Inferior parietal cortex (tissue), 1 donor: ENCODE data around the gene ADGRL3.

ENCODE experiments used
- DNase-seq: peaks from one replicate; pipeline ENCODE4 v3.0.0-alpha.2; 2016; ENCODE audit errors: extremely low spot score

The ADGRL3 gene

DNA sequence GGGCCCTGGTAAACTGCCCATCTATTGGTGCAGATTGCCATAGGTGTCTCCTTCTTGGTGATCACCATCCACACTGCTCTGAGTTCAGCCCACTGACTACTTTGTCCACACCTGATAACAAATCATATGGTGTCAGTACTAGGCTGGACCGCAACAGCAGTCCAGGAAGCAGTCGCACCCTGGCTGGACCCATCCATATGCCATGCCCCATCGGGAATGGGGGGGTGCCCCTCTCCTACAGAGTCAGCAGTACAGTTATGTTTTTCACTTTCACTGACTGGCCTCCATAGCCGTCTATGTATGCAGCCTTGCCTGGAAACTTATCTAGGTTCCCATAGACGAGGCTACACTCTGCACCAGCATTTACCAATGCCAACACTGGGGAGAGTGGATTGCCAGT is 226.1 kb downstream of the ADGRL3 start:
- DNase-seq: no peak

- DNase-seq: no peak
Measured at GRCh38 chr4:61427099-61427817, 227.1 kb downstream of the ADGRL3 start.

- DNase-seq: no peak
Measured at GRCh38 chr4:61427818-61428495, 227.8 kb downstream of the ADGRL3 start.

DNA sequence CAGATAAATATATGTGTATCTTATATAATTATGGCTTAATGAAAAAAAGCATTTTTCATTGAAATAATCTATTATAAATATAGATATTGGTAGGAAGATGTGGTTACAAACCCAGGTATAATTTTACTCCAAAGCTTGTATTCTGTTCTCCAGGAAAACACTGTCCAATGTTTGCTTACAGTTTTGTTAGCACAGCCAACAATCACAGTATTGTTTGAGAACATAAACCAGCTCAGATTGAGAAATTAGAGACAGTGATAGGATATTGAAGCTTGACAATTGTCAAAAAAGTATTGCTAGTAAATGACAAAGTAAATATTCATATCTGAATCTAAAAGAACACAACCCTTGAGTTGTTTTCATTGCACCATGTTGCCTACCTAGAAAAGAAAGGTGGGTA is 228.8 kb downstream of the ADGRL3 start:
- no peak for DNase-seq

DNA sequence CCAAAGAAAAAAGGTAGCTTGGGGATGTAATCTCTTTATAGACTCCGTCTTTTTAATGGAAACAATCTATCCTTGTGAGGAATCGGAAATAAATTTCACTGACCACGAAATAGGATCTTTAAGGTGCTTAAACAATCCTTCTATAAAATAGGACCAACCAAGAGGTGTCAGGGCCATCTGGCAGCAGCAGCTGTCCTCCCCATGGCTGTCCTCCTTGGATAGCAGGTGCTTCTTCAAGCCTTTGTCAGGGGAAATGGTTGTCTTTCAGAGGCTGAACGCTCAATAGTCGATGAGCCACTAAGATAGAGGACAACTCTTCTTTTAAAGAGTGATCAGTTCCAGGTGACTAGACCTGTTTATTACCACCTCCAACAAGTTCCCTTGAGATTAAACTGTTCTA is 231.0 kb downstream of the ADGRL3 start:
- no peak for DNase-seq

GRCh38 chr4:61437923-61438322 is 237.8 kb downstream of the ADGRL3 start:
- DNase-seq: no peak

GRCh38 chr4:61440321-61440720 is 240.2 kb downstream of the ADGRL3 start:
- no peak for DNase-seq

GRCh38 chr4:61442936-61443335 is 242.8 kb downstream of the ADGRL3 start:
- DNase-seq: no peak

DNA sequence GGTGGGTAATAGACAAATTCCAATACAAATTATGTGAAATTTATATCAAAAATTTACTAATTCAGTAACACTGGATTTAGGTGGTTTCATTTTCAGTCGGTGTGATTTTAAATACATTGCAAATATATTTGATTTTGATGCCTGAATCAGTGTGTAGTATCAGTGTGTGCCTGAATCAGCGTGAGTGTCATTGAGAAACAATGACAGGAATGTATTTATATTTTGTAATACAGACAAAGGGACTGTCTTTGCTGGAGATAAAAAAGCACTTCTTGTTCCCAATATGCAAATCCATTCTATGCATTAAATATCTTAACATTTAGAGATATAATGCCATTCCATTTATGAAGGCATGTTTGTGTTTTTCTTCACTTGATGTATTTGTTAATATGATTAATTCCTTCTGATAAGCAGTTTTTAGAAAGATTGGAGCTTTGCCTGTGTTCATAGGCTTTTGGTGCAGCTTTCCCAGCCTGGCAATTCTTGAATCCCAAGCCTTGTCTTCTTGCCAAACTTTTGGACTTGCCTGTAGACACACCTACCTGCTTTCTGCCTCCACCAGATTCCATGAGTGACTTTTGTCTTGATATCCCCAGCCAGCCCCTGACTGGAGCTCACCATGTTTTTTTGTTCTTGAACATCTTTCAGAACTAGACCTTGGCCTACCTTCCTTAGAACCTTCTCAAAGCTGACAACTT is 243.8 kb downstream of the ADGRL3 start:
- no peak for DNase-seq

- DNase-seq: no peak
Measured at GRCh38 chr4:61445374-61446063, 245.4 kb downstream of the ADGRL3 start.

DNA sequence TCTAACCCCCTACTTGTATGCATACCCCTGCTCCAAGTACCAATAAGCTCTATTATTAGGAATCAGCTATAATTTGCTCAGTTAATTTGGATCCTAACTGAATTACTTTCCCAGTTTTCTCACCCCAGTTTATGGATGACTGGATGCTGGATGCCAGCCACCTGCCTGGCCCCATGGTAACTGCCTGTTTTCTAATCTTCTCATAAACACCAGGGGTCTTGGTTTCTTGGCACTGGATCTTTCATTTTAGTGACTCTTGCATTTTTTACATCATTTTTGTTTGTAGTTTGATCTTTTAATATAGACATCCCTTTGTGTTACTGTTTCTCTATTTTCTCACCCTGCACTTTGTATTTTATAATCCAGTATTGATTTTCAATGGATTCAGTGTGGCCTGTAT is 246.8 kb downstream of the ADGRL3 start:
- no peak for DNase-seq

GRCh38 chr4:61447918-61448317 is 247.8 kb downstream of the ADGRL3 start:
- DNase-seq: no peak

- no peak for DNase-seq
Measured at GRCh38 chr4:61451935-61452334, 251.8 kb downstream of the ADGRL3 start.

DNA sequence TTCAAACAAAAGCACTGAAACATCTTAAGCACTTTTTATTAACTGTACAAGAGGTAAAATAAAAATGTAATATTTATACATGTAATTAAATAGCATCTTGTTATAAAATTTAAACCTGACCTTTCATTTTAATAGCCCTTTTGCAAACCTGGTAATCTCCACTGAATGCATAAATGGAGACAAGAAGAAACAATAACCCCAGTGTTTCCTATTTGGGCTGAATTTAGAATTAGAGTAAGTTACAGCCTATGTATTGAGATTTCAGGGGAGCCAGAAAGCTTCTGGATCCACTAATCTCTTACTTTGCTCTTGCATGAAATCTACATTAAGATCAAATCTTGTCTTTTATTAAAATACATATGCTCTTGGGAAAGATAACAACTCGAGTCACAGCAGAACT is 261.8 kb downstream of the ADGRL3 start:
- DNase-seq: no peak

GRCh38 chr4:61462451-61463326 is 262.6 kb downstream of the ADGRL3 start:
- DNase-seq: no peak

GRCh38 chr4:61468024-61468720 is 268.0 kb downstream of the ADGRL3 start:
- no peak for DNase-seq

- DNase-seq: no peak
Measured at GRCh38 chr4:61473306-61473705, 273.2 kb downstream of the ADGRL3 start.

DNA sequence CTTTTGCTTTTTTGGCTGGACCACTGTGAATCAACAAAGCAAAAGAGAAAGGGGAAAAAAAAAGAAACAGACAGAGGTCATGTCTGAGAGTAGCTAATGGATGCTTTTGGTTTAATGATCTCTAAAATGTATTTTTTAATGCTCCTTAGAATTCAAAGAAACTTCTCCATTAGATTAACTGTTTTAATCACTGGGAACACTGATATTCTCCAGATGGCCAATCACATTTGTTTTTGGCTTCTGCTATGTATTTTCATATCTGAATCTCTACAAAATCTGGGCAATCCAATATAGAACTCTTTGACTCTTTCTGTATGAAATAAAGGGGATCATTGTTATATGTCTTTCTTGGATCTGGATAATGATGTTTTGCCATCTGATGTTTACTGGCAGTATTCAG is 278.2 kb downstream of the ADGRL3 start:
- DNase-seq: no peak

GRCh38 chr4:61485056-61485455 is 284.9 kb downstream of the ADGRL3 start:
- DNase-seq: no peak

- no peak for DNase-seq
Measured at GRCh38 chr4:61489927-61490326, 289.8 kb downstream of the ADGRL3 start.

DNA sequence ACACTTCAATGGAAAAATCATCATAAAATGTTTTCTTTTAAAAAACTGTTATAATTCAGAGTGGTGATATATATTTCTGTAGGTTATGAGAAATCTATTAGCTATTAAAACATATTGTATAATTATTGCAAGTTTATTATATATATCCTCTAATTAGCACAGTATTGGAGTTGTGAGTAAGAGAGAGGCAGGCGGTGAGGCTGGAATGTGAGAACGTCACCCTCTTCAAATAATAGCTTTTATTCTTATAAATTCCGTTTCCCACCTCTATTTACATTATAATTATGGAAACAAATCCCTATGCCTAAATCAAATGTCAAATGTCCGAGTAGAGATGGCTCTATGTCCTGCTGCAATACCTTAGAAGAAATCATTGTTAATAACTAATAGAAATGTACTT is 292.9 kb downstream of the ADGRL3 start:
- DNase-seq: no peak
